Kidney epithelial cell (primary cell): ENCODE data around the gene STK16. TPM values are rescaled to one million over a fixed set of nuclear protein-coding genes. Genes with fewer than 3 reads are reported as not detected.
"Not testable (repeated sequence)": the region's sequence is repeated elsewhere in the genome, so short reads cannot be mapped to it uniquely, and the experiment has no call there.

ENCODE experiments used
- DNase-seq: peaks from one replicate; pipeline ENCODE4 v3.0.0-alpha.2; 2010; ENCODE audit warnings: low read depth
- H3K27me3 ChIP-seq: 2 replicates; pipeline ENCODE4 v1.6.0; 2011; ENCODE audit warnings: low read length; ENCODE audit not compliant: control insufficient read depth, insufficient read depth
- H3K36me3 ChIP-seq: 2 replicates; pipeline ENCODE4 v1.5.1; 2011; ENCODE audit warnings: low read length; ENCODE audit not compliant: control insufficient read depth, insufficient read depth
- H3K4me3 ChIP-seq: 2 replicates; pipeline ENCODE4 v1.5.1; 2011; ENCODE audit warnings: low read depth, mild to moderate bottlenecking, control low read depth, low read length
- total RNA-seq: library from RNA; depleted of rRNA; stranded (reverse); fragments of >200 nt; gene quantifications from 2 replicates; pipeline ENCODE4 v1.2.3, GENCODE V29; 2015
- TF ChIP-seq, protein P1 (sequence below): IDR thresholded peaks from 2 replicates; pipeline ENCODE4 v1.5.1; 2011; ENCODE audit warnings: mild to moderate bottlenecking, moderate library complexity, low read length, control low read depth, inconsistent platforms; ENCODE audit not compliant: insufficient read depth, poor library complexity, severe bottlenecking

STK16 gene
- total RNA-seq, 1 donor from 2014 or later = 30.0 TPM

DNA sequence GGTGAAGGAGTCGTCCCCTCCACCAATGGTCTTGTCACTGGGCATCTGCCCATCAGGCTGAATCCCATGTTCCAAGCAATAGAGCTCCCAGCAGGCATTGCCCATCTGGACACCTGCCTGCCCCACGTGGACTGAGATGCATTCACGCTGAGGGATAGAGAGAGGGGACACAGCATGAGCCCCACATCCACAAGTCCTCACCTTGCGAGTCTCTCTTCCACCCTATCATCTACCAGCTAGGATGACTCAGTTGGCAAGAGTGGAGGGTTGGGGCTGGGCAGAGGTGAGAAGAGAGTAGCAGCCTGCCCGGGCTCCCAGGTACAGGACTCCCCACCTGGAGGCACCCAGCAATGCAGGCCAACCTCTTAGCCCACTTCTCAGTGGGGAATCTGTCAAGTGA is 6.8 kb downstream of the STK16 start:
- TF ChIP-seq, protein P1, sequence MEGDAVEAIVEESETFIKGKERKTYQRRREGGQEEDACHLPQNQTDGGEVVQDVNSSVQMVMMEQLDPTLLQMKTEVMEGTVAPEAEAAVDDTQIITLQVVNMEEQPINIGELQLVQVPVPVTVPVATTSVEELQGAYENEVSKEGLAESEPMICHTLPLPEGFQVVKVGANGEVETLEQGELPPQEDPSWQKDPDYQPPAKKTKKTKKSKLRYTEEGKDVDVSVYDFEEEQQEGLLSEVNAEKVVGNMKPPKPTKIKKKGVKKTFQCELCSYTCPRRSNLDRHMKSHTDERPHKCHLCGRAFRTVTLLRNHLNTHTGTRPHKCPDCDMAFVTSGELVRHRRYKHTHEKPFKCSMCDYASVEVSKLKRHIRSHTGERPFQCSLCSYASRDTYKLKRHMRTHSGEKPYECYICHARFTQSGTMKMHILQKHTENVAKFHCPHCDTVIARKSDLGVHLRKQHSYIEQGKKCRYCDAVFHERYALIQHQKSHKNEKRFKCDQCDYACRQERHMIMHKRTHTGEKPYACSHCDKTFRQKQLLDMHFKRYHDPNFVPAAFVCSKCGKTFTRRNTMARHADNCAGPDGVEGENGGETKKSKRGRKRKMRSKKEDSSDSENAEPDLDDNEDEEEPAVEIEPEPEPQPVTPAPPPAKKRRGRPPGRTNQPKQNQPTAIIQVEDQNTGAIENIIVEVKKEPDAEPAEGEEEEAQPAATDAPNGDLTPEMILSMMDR = no peak
- Histone ChIP-seq H3K27me3 (peaks cover 9% of the 10 kb centered on the region), H3K36me3 (no peaks in the 10 kb centered on the region), H3K4me3 (peak overlapping the region; percentile 58)
- no peak for DNase-seq

DNA sequence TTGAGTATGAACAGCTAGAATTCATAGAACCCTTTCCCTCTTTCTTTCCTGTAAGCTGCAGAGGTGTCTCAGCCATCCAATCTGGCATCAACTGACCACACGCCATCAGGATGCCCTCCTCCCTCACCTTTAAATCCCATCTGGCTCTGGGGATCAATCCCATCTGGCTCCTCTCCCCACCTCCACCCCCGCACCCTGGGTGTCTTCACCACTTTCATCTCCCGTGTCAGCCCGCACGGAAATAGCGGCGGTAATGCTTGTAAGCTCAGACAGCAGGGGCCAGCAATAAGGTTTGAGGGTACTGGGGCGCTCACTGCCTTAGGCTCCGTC is 7.3 kb downstream of the STK16 start:
- TF ChIP-seq, protein P1 = no peak
- DNase-seq = no peak

DNA sequence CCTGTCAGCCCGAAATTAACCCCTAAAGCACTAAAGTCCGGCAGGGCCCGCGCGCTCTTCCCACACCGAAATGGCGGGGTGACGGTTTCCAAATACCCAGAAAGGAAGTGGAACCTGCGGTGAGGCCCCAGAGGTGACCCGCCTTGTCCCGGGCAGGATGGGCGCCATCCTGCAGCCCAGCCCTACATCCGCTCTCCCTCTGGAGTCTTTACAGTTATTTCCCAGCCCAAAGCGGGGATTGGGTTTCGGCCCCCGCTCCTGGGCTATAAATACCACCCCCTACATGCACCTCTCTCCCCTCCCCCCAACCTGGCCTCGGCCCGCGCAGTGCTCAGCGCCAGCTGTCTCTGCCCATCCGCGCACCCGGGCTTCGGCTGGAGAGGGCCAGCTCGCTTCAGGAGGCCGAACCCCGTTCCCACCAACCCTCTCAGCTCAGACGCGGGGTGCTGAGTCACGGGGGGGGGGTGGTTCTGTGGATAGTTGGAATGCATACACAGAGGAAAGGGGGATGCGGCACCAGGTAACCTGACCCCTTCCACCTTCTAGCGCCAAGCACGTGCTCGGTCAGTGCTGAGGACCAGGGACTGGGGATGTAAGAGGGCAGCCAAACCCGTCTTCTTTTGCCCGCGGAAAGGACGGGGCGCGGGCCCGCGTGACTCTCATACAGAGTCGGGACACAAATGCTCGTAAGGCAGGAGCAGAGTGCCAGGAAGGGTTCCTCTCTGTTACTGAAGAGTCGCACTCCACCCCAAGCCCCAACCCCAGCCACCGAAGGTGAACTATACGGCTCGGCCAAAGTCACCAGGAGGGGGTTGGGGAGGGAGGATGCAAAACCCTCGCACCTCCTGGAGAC is 7.8 kb downstream of the STK16 start, which contains the start of gene TUBA4B:
Gene TUBA4B, plus strand, starts transcription at position 344 of the 853 bp plus-strand sequence. Its CDS starts 165 bp downstream, at position 509.
- H3K36me3 ChIP-seq = no peaks in the 10 kb centered on the region
- H3K27me3 ChIP-seq = peaks cover 9% of the 10 kb centered on the region
- peak within 1 kb of the TSS; percentile 58 for H3K4me3 ChIP-seq
- TF ChIP-seq, protein P1 = no peak
- no peak for DNase-seq

More for the DNA sequence above, 7.3 kb downstream of the STK16 start:
- Histone ChIP-seq H3K27me3 (peaks cover 9% of the 10 kb centered on the region), H3K36me3 (no peaks in the 10 kb centered on the region), H3K4me3 (peak overlapping the region; percentile 58)

DNA sequence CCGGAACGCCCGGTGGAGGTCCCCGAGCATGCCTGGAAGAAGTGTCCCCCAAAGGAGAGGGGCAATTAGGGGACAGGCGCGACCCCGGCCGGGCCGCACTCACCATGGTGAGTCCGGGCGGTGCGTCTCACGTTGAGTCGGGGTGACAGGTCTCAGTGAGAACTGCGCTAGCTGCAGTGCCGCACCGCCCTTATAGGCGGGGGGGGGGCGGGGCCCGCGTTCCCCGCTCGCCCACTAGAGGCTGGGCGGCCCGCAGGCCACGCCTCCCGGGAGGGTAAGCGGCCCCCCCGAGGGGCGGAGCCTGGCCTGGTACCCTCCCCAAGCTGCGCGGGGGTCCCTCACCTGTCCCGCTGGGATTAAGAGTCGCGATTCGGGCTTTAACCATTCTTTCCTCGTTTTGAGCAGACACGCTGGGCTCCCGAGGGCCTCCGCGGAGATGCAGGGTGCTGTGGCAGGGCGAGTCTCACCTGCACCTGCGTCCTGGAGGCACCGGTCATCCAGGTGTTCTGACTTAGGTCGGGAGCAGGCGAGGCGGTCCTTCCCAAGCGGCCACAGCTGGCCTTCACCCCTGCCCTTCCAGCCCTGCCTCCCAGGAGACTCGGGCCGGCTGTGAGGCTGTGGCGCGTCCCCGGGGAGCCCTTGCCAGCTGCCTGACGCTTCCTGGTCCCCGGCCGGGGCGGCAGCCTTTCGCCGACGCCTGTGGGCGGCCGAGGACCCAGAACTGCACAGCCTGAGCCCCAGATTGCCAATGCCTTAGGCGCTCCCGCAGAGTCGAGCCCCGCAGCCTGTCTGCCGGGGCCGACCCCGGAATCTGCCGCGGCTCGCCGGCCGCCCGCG is 8.7 kb downstream of the STK16 start, which contains the start of gene TUBA4A:
Gene TUBA4A, minus strand, starts transcription at position 166 of the 837 bp plus-strand sequence. Its CDS starts 60 bp downstream, at position 106.
- H3K36me3 ChIP-seq = no peaks in the 10 kb centered on the region
- peaks cover 9% of the 10 kb centered on the region for H3K27me3 ChIP-seq
- TF ChIP-seq, protein P1 = no peak
- H3K4me3 ChIP-seq = peak within 1 kb of the TSS; percentile 58
- no peak for DNase-seq

DNA sequence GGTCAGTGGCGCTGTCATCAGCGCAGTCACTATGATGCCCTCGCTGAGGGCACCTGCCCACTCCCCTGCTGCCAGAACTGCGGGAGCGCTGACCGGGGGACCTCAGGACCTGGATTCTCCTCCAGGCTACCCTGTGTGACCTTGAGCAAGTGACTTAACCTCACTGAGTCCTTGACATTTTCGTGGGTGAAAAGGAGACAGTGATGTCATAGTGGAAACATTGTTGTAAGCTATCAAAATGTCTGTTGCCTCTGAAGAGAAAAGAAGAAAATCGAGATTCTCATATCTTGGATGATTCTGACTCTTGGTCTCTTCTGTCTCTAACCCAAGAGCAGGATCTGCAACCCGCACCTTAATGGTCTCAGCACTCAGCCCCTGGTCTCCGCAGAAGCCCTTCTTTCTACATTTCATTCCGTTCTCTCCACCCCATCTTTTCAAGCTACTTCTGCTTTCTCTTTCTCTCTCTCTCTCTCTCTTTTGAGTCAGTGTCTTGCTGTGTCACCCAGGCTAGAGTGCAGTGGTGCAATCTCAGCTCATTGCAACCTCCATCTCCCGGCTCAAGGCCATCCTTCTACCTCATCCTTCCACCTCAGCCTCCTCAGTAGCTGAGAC is 9.4 kb downstream of the STK16 start:
- peaks cover 9% of the 10 kb centered on the region for H3K27me3 ChIP-seq
- peak overlapping the region; percentile 58 for H3K4me3 ChIP-seq

DNA sequence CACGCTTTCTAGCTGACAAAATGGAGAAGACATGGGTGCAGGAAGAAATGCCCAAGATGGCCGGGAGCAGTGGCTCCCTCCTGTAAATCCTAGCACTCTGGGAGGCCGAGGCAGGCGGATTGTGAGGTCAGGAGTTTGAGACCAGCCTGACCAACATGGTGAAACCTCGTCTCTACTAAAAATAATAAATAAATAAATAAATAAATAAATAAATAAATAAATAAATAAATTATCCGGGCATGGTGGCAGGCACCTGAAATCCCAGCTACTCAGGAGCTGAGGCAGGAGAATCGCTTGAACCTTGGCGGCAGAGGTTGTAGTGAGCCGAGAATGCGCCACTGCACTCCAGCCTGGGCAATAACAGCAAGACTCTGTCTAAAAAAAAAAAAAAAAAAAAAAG is 13.7 kb downstream of the STK16 start:
- DNase-seq, H3K27me3 ChIP-seq, H3K4me3 ChIP-seq, H3K36me3 ChIP-seq: not testable (repeated sequence)

More for the DNA sequence above, 9.4 kb downstream of the STK16 start:
- DNase-seq = no peak
- TF ChIP-seq, protein P1 = no peak
- H3K36me3 ChIP-seq = no peaks in the 10 kb centered on the region
